ENCODE measurements around the gene EPHB1. TPM values are rescaled to one million over a fixed set of nuclear protein-coding genes. Genes with fewer than 3 reads are reported as not detected.
"Not testable (repeated sequence)": the region's sequence is repeated elsewhere in the genome, so short reads cannot be mapped to it uniquely, and the experiment has no call there.

The EPHB1 gene
- polyA plus RNA-seq, 1 experiment, result 0.50 TPM

DNA sequence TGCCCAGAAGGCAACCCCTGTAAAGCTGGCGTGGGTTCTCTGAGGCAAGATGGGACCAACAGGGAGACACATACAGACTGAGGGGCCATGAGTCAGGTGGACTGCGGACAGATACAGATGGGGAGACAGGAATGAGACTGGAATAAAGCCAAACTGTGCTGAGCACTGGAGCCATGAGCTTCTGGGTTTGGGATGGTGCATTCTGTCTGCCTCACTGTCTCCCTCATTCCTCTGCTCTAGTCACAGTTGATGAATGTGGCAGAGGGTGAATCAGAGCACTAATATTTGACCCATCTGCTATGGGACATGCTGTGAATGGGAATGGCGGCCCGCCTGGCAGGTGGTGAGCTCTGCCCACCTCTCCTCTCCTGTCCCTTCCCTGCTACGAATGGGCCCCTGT is 262.9 kb downstream of the EPHB1 start:
- POLR2A ChIA-PET, result no interaction called here
- H3K27me3 ChIP-seq (ENCODE audit: control insufficient read depth, insufficient read depth, low read length), result no peaks in the 10 kb centered on the region
- no peaks in the 10 kb centered on the region for H3K36me3 ChIP-seq (ENCODE audit: control insufficient read depth, insufficient read depth, low read length)
- DNase-seq (ENCODE audit: low read depth), result no peak
- no peak overlapping the region for H3K4me3 ChIP-seq (ENCODE audit: low read depth, low read length)
- CTCF ChIA-PET, result no interaction called here
- TF ChIP-seq, protein P1, sequence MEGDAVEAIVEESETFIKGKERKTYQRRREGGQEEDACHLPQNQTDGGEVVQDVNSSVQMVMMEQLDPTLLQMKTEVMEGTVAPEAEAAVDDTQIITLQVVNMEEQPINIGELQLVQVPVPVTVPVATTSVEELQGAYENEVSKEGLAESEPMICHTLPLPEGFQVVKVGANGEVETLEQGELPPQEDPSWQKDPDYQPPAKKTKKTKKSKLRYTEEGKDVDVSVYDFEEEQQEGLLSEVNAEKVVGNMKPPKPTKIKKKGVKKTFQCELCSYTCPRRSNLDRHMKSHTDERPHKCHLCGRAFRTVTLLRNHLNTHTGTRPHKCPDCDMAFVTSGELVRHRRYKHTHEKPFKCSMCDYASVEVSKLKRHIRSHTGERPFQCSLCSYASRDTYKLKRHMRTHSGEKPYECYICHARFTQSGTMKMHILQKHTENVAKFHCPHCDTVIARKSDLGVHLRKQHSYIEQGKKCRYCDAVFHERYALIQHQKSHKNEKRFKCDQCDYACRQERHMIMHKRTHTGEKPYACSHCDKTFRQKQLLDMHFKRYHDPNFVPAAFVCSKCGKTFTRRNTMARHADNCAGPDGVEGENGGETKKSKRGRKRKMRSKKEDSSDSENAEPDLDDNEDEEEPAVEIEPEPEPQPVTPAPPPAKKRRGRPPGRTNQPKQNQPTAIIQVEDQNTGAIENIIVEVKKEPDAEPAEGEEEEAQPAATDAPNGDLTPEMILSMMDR (IDR thresholded peaks at IDR 0.05; ENCODE audit: insufficient read depth, low read depth, low read length), result no peak

DNA sequence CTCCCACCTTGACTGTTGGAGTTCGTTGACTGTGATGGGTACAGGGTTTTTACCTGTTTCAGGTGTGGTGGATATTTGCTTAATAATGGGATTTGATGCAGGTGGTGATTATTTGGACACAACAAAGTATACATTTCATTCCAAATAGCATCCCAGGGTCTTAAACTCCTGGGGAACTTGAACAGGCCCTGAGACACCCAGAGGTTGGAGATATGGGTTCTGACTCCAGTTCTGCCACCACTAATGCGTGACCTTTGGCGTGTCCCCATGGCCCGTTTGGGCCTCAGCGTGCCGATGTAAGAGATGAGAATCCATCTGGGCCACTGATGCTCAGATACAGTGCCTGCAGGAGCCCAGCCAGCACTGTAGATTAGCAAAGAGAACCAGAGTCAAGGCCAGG is 264.5 kb downstream of the EPHB1 start:
- no peak for DNase-seq (ENCODE audit: low read depth)
- Histone ChIP-seq H3K4me3 (ENCODE audit: low read depth, low read length) (no peak overlapping the region), H3K36me3 (ENCODE audit: control insufficient read depth, insufficient read depth, low read length) (no peaks in the 10 kb centered on the region), H3K27me3 (ENCODE audit: control insufficient read depth, insufficient read depth, low read length) (no peaks in the 10 kb centered on the region)
- ChIA-PET CTCF (no interaction called here), POLR2A (no interaction called here)
- TF ChIP-seq, protein P1 (IDR thresholded peaks at IDR 0.05; ENCODE audit: insufficient read depth, low read depth, low read length), result no peak

DNA sequence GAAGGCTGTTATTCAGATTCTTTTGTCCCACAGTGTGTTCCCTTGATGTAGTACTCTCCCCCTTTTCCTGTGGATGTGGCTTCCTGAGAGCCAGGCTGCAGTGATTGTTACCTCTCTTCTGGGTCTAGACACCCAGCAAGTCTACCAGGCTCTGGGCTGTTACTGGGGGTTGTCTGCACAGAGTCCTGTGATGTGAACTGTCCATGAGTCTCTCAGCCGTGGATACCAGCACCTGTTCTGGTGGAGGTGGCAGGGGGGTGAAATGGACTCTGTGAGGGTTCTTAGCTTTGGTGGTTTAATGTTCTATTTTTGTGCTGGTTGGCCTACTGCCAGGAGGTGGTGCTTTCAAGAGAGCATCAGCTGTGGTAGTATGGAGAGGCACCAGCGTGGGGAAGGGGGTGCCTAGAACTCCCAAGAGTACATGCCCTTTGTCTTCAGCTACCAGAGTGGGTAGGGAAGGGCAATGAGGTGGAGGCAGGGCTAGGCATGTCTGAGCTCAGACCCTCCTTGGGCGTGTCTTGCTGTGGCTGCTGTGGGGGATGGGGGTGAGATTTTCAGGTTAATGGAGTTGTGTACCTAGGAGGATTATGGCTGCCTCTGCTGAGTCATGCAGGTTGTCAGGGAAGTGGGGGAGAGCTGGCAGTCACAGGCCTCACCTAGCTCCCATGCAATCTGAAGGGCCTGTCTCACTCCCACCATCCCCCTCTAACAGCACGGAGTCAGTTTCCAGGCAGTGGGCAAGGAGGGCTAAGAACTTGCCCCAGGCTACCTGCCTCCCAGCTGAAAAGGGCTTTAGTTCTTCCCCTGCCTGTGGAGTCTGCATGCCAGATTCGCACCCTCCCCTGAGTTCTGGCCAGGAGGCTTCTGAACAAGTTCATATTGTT is 272.0 kb downstream of the EPHB1 start:
- DNase-seq (ENCODE audit: low read depth); H3K36me3 ChIP-seq (ENCODE audit: control insufficient read depth, insufficient read depth, low read length); H3K4me3 ChIP-seq (ENCODE audit: low read depth, low read length); POLR2A ChIA-PET; H3K27me3 ChIP-seq (ENCODE audit: control insufficient read depth, insufficient read depth, low read length): not testable (repeated sequence)
- CTCF ChIA-PET, result interaction anchor here (1.1 kb wide), 1 partner anchor 33 kb away, joined by 3 read pairs; no protein-coding TSS in a partner anchor

DNA sequence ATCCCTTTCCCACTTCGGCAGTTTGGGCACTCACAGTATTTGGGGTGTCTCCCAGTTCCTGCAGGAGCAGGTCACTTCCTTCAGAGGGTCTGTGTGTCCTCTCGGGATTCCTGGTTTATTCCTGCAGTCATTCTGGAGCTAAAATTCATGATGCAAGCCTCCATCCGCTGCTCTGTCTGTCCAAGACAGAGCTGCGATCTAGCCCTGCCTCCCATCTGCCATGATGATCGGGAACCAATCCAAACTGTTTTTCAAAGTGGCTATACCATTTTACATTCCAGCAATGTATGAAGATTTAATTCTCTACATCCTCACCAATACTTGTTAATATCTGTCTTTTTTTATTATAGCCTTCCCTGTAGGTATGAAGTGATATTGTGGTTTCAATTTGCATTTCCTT is 273.0 kb downstream of the EPHB1 start:
- TF ChIP-seq, protein P1 (IDR thresholded peaks at IDR 0.05; ENCODE audit: insufficient read depth, low read depth, low read length), result no peak
- no peak for DNase-seq (ENCODE audit: low read depth)
- ChIA-PET POLR2A (no interaction called here), CTCF (interaction anchor here (1.1 kb wide), 1 partner anchor 34 kb away, joined by 3 read pairs; no protein-coding TSS in a partner anchor)
- Histone ChIP-seq H3K36me3 (ENCODE audit: control insufficient read depth, insufficient read depth, low read length) (no peaks in the 10 kb centered on the region), H3K27me3 (ENCODE audit: control insufficient read depth, insufficient read depth, low read length) (no peaks in the 10 kb centered on the region), H3K4me3 (ENCODE audit: low read depth, low read length) (no peak overlapping the region)

DNA sequence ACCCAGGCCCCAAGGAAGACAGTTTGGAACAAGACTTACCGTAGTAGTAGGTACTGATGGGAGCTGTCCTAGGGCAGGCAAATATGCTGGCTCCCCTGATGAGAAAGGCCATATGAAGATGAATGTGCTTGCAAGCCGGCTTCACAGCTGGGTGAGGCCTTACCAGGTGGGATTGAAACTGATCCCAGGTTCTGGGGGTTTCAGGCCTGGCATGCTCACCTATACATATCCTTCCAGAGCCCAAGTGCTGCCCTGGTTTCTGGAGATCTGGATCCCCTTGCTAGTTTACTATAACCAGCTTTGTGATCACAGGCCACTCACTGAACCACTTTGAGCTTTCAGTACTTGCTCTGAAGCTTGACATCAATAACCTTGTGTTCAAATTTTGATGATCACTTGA is 274.3 kb downstream of the EPHB1 start:
- H3K27me3 ChIP-seq (ENCODE audit: control insufficient read depth, insufficient read depth, low read length), result no peaks in the 10 kb centered on the region
- no peak overlapping the region for H3K4me3 ChIP-seq (ENCODE audit: low read depth, low read length)
- DNase-seq (ENCODE audit: low read depth), result no peak
- no peaks in the 10 kb centered on the region for H3K36me3 ChIP-seq (ENCODE audit: control insufficient read depth, insufficient read depth, low read length)
- TF ChIP-seq, protein P1 (IDR thresholded peaks at IDR 0.05; ENCODE audit: insufficient read depth, low read depth, low read length), result no peak
- POLR2A ChIA-PET, result no interaction called here
- CTCF ChIA-PET, result no interaction called here

DNA sequence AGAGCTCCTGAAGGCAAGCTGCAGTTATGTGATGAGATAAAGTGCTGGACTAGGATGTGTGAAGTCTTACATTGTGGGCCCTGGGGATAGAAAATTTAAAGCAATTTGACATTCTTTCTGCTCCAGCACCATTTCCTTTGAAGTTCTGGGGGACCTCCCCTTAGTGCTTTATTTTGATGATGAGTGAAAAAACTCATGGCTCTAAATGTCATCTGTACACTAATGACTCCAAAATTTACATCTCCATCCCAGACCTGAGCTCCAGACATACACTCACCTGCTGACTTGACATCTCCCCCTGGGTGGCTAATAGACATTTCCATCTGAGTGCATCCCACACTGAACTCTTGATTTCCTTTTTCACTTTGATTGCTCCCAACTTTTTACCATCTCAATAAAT is 276.4 kb downstream of the EPHB1 start:
- H3K4me3 ChIP-seq (ENCODE audit: low read depth, low read length), result no peak overlapping the region
- DNase-seq (ENCODE audit: low read depth), result no peak
- TF ChIP-seq, protein P1 (IDR thresholded peaks at IDR 0.05; ENCODE audit: insufficient read depth, low read depth, low read length), result no peak
- POLR2A ChIA-PET, result no interaction called here
- no peaks in the 10 kb centered on the region for H3K36me3 ChIP-seq (ENCODE audit: control insufficient read depth, insufficient read depth, low read length)
- CTCF ChIA-PET, result no interaction called here
- H3K27me3 ChIP-seq (ENCODE audit: control insufficient read depth, insufficient read depth, low read length), result no peaks in the 10 kb centered on the region

Measured in BJ (cell line).